Liver (tissue), 9 donors: Measurements from ENCODE around the gene CASZ1. TPM values are rescaled to one million over a fixed set of nuclear protein-coding genes. Genes with fewer than 3 reads are reported as not detected.

Experiments
- DNase-seq: peaks from one replicate; pipeline ENCODE4 v3.0.0-alpha.2; 2017; ENCODE audit warnings: low spot score
- H3K27ac ChIP-seq, 2 donors: one replicate each; pipeline ENCODE4 v1.7.0; 2013; ENCODE audit warnings: inconsistent platforms in 2 of 2, low read length in 2 of 2, control low read depth in 1 of 2, low read depth in 1 of 2, mild to moderate bottlenecking in 1 of 2
- H3K27me3 ChIP-seq, 4 donors: one replicate each; pipeline versions ENCODE4 v1.6.1 to v1.7.0; 2013; ENCODE audit warnings: low read length in 3 of 4, inconsistent platforms in 1 of 4, mild to moderate bottlenecking in 1 of 4, moderate library complexity in 1 of 4; ENCODE audit not compliant: control insufficient read depth in 4 of 4, insufficient read depth in 4 of 4
- H3K36me3 ChIP-seq, 4 donors: one replicate each; pipeline versions ENCODE4 v1.6.1 to v1.7.0; 2013; ENCODE audit warnings: low read length in 3 of 4, mild to moderate bottlenecking in 3 of 4, low read depth in 1 of 4, moderate library complexity in 1 of 4; ENCODE audit not compliant: control insufficient read depth in 4 of 4, insufficient read depth in 3 of 4
- H3K4me1 ChIP-seq, 4 donors: one replicate each; pipeline versions ENCODE4 v1.6.1 to v1.7.0; 2013; ENCODE audit warnings: low read length in 3 of 4, mild to moderate bottlenecking in 3 of 4, moderate library complexity in 1 of 4; ENCODE audit not compliant: control insufficient read depth in 4 of 4, insufficient read depth in 4 of 4
- H3K4me3 ChIP-seq, 3 donors: one replicate each; pipeline versions ENCODE4 v1.6.1 to v1.7.0; 2013; ENCODE audit warnings: low read length in 3 of 3, control low read depth in 1 of 3, low read depth in 1 of 3, mild to moderate bottlenecking in 1 of 3
- H3K9ac ChIP-seq, 2 donors: one replicate each; pipeline ENCODE4 v1.7.0; 2013; ENCODE audit warnings: low read length in 2 of 2, mild to moderate bottlenecking in 2 of 2, moderate library complexity in 2 of 2, control low read depth in 1 of 2, low read depth in 1 of 2
- H3K9me3 ChIP-seq, 4 donors: one replicate each; pipeline versions ENCODE4 v1.6.1 to v1.7.0; 2013; ENCODE audit warnings: low read length in 3 of 4; ENCODE audit not compliant: control insufficient read depth in 4 of 4
- ATF3 ChIP-seq: IDR thresholded peaks from 2 replicates; pipeline ENCODE4 v1.6.1; 2016; ENCODE audit warnings: antibody characterized with exemption
- CTCF ChIP-seq: fragments of 150-350 bp; IDR thresholded peaks from 2 replicates; pipeline ENCODE4 v1.5.1; 2017; ENCODE audit warnings: improper control_type of control experiment, low read depth, low read length; ENCODE audit not compliant: missing input control
- EGR1 ChIP-seq, 2 donors: IDR thresholded peaks; 2 replicates each; pipeline ENCODE4 v1.6.1; 2016 to 2018; ENCODE audit warnings: antibody characterized with exemption in 2 of 2, low read depth in 2 of 2
- FOXA1 ChIP-seq: IDR thresholded peaks from 2 replicates; pipeline ENCODE4 v1.6.1; 2016; ENCODE audit warnings: antibody characterized with exemption
- FOXA2 ChIP-seq: IDR thresholded peaks from 2 replicates; pipeline ENCODE4 v1.6.1; 2016; ENCODE audit warnings: antibody characterized with exemption
- GABPA ChIP-seq, 2 donors: IDR thresholded peaks in 1 of 2; conservative IDR thresholded peaks in 1 of 2; 2 replicates each; pipeline ENCODE4 v1.6.1; 2016; ENCODE audit warnings: antibody characterized with exemption in 2 of 2, mild to moderate bottlenecking in 1 of 2, moderate library complexity in 1 of 2
- HNF4A ChIP-seq, 2 donors: conservative IDR thresholded peaks; 2 replicates each; pipeline ENCODE4 v1.6.1; 2016; ENCODE audit warnings: antibody characterized with exemption in 2 of 2, mild to moderate bottlenecking in 2 of 2
- HNF4G ChIP-seq: IDR thresholded peaks from 2 replicates; pipeline ENCODE4 v1.6.1; 2016; ENCODE audit warnings: antibody characterized with exemption
- JUND ChIP-seq, 2 donors: IDR thresholded peaks; 2 replicates each; pipeline ENCODE4 v1.6.1; 2016; ENCODE audit warnings: antibody characterized with exemption in 2 of 2
- MAX ChIP-seq: IDR thresholded peaks from 2 replicates; pipeline ENCODE4 v1.6.1; 2016; ENCODE audit warnings: antibody characterized with exemption
- NR2F2 ChIP-seq: IDR thresholded peaks from 2 replicates; pipeline ENCODE4 v1.6.1; 2016; ENCODE audit warnings: antibody characterized with exemption
- RAD21 ChIP-seq, 2 donors: IDR thresholded peaks; 2 replicates each; pipeline ENCODE4 v1.6.1; 2016; ENCODE audit warnings: antibody characterized with exemption in 2 of 2, mild to moderate bottlenecking in 2 of 2
- REST ChIP-seq: IDR thresholded peaks from 2 replicates; pipeline ENCODE4 v1.6.1; 2016; ENCODE audit warnings: antibody characterized with exemption, mild to moderate bottlenecking
- RXRA ChIP-seq, 2 donors: IDR thresholded peaks; 2 replicates each; pipeline ENCODE4 v1.6.1; 2017 to 2018; ENCODE audit warnings: antibody characterized with exemption in 2 of 2, mild to moderate bottlenecking in 1 of 2
- SP1 ChIP-seq: IDR thresholded peaks from 2 replicates; pipeline ENCODE4 v1.6.1; 2018; ENCODE audit warnings: antibody characterized with exemption, mild to moderate bottlenecking
- TAF1 ChIP-seq: conservative IDR thresholded peaks from 2 replicates; pipeline ENCODE4 v1.6.1; 2016; ENCODE audit warnings: antibody characterized with exemption, mild to moderate bottlenecking
- YY1 ChIP-seq: IDR thresholded peaks from 2 replicates; pipeline ENCODE4 v1.6.1; 2016; ENCODE audit warnings: antibody characterized with exemption, mild to moderate bottlenecking
- ZBTB33 ChIP-seq: IDR thresholded peaks from 2 replicates; pipeline ENCODE4 v1.6.1; 2016; ENCODE audit warnings: antibody characterized with exemption
- WGBS: extraction: QIAGEN DNeasy Blood & Tissue Kit; methylation state at CpG from one replicate; pipeline ENCODE4 v1.1.7; 2013; 5-methylcytosine and 5-hydroxymethylcytosine counted together
- polyA plus RNA-seq, 2 donors: library from polyadenylated mRNA; stranded (reverse) in 1 of 2; unstranded in 1 of 2; fragments of 200-250 nt in 1 of 2; fragments of >200 nt in 1 of 2; fragmentation: Nextera tagmentation in 1 of 2; extraction: Ambion mirVana in 1 of 2; gene quantifications; one replicate each; pipeline versions ENCODE4 v1.2.1 to v1.2.3, GENCODE V29; 2013 to 2015
- total RNA-seq, 2 donors: library from RNA; depleted of rRNA; stranded (reverse); fragments of >200 nt; gene quantifications; one replicate each; pipeline ENCODE4 v1.2.3, GENCODE V29; 2014
- donor health status: healthy.
- donor health status: healthy.
- donor health status: healthy.
- donor health status: healthy.
- donor health status: healthy.

Gene CASZ1
- total and polyA plus RNA-seq, 4 donors = 1.0 to 3.5 (median 1.9) TPM

GRCh38 chr1:10706376-10706913 is 90.0 kb downstream of the CASZ1 start:
- H3K9ac ChIP-seq = no peak overlapping the region
- no peaks in the 10 kb centered on the region for H3K27me3 ChIP-seq
- H3K4me1 ChIP-seq = no peaks in the 10 kb centered on the region
- H3K4me3 ChIP-seq = no peak overlapping the region
- H3K36me3 ChIP-seq = no peaks in the 10 kb centered on the region
- DNase-seq = no peak
- TF ChIP-seq FOXA2 = no peak
- no peak for TF ChIP-seq RAD21 (IDR thresholded peaks at IDR 0.05)
- TF ChIP-seq JUND (IDR thresholded peaks at IDR 0.05) = no peak
- no peak for TF ChIP-seq MAX
- TF ChIP-seq EGR1 (IDR thresholded peaks at IDR 0.05; ENCODE audit: low read depth in 2 of 2) = no peak
- TF ChIP-seq CTCF = no peak
- TF ChIP-seq SP1 = no peak
- TF ChIP-seq RXRA (IDR thresholded peaks at IDR 0.05) = no peak
- no peak for TF ChIP-seq REST
- TF ChIP-seq YY1 = no peak
- TF ChIP-seq GABPA (IDR thresholded peaks at IDR 0.05 in 1 of 2, conservative IDR thresholded peaks at IDR 0.05 in 1 of 2) = no peak
- no peak for TF ChIP-seq NR2F2
- no peak for TF ChIP-seq HNF4A (conservative IDR thresholded peaks at IDR 0.05)
- no peak for TF ChIP-seq ZBTB33
- TF ChIP-seq HNF4G = no peak
- TF ChIP-seq TAF1 = no peak
- no peak for TF ChIP-seq FOXA1
- TF ChIP-seq ATF3 = no peak
- no peaks in the 10 kb centered on the region for H3K9me3 ChIP-seq
- H3K27ac ChIP-seq = no peak overlapping the region
- WGBS = 89% methylated on average over 16 of the region's 16 CpGs
